NCI-H2227 (cell line): ENCODE results near the gene MAP7D1.
"Not testable (repeated sequence)": the region's sequence is repeated elsewhere in the genome, so short reads cannot be mapped to it uniquely, and the experiment has no call there.

ENCODE experiments used
- DNase-seq: peaks from one replicate; lab custom pipeline; 2025; ENCODE audit not compliant: unreplicated experiment; lab: John Stamatoyannopoulos, UW

The MAP7D1 gene

DNA sequence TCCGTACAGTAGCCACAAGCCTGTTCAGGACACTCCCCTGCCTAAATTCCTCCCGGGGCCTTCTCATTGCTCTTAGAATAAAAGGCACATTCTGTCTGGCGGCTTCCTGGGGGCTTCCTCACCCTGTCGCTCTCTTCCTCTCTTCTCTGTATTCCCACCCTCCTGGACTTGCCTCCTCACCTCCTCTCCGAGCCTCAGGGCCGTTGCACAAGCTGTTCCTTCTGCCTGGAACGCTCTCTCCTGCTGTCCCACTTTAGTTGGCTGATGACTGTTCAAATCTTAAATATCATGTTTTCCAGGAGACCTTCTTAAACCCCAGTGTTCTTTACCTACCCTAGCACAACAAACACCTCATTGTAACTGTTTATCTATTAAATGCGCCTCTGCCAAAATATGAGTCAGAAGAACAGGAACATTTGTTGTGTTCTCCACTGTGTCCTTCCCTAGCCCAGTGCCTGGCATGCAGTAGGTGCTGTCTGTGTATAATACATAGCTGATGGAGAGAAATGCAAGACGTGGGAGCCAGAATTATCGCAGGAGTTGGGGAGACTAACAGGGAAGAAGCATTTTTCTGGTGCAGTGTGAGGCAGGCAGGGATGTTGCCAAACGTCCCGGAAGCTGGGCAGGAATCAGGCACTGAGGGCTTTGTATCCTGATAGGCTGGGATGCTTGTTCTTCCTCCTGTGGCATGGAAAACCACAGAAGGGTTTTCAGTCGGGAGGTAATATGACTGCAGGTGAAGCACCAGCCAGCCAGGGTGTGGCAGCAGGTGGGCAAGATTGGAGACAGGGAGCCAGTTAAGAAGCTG lies 44.2 kb downstream of the MAP7D1 start:
- DNase-seq, result no peak

- no peak for DNase-seq
Observed at GRCh38 chr1:36203027-36203553, 47.1 kb downstream of the MAP7D1 start.

DNA sequence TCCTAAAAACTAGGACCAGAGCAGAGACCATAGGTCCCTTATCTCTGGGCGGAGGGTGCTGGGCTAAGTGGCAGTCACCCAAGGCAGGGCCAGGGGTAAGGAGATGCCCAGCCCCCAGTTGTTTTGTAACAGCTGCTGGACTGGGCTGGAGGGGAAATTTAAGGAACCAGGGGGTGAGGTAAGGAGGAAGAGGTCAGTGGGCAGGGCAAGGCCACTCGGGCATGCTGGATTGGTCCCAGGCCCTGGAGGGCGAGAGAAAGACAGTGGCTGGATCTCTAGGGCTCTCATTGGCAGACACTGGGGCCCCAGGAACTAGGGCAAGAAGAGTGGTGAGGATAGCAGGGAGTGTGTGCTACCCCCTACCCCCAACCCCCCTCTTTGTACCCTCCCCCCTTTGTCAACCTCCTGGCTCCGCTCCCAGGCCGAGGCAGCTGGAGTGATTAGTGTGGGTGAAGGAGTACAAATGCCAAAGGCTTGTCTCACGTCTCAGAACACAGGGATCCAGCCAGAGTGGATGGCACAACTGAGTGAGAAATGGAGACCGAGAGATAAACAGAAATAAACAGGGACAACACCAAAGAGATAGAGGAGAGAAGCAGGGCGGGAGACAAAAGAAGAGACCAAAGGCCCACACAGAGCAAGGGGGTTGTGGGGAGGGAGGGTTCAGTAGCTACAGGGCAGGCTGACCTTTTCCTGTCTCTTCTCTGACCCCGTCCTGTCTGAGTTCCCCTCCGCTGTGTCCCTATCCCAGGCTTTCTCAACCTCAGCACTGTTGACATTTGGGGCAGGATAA lies 47.8 kb downstream of the MAP7D1 start:
- DNase-seq, result peak; percentile 10

DNA sequence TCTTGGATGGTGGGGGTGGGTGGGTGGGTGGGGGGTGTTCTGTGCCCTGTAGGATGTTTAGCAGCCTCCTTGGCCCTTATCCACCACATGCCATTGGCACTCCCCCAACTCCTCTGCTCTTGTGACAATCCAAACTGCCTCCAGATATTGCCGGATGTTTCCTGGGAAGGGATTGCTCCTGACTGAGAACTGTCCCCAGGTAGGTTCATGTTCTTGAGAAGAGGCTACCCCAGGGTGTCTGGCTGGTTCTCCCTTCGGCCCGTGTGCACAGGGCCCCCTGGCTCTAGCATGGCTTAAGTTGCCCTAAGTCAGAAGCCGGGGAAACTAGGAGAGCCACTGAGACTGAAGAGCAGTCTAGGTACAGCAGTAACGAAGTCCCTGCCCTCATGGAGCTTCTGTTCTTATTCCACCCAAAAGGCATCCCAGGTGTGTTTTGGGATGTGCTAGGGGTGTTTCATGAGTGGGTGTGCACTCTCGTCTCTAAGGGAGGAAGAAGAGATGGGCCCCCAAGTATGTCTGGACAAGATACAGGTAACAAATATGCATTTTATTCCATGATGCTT lies 48.5 kb downstream of the MAP7D1 start:
- DNase-seq, result no peak

- DNase-seq, result no peak
Observed at GRCh38 chr1:36206323-36206858, 50.4 kb downstream of the MAP7D1 start.

GRCh38 chr1:36207339-36207738 lies 51.4 kb downstream of the MAP7D1 start:
- DNase-seq, result no peak

GRCh38 chr1:36208978-36209703 lies 53.2 kb downstream of the MAP7D1 start:
- no peak for DNase-seq

DNA sequence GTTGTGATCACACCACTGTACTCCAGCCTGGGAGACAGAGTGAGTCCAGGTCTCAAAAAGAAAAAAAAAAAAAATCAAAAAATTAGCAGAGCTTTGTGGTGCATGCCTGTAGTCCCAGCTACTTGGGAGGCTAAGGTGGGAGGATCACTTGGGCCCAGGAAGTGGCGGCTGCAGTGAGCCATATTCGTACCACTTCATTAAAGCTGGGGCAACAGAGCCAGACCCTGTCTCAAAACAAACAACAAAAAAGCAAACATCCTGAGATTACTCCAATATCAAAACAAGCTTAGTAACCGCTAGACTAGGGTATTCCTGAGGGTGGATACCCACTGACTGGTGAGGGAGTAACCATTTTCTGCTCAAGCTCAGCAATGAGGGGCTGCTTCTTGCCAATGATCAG lies 55.3 kb downstream of the MAP7D1 start:
- no peak for DNase-seq

GRCh38 chr1:36211841-36212240 lies 55.9 kb downstream of the MAP7D1 start:
- DNase-seq, result no peak

DNA sequence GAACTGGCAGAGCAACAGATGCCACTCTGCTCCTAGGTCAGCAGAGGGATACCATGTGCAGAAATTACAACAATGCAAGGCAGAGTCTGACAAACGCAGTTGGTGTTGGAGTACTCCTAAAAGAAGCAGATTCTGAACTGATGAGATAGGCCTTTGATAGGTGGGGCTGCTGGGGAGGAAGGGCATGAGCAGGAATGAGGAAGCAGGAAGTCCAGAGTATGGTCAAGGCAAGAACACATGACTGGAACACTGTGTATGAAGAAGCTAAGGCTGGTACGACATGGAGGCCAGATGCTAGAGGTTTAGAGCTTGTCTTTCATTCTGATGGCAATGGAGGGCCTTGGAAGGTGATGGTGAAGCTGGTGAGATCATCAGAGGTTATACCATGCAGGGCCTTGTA lies 56.8 kb downstream of the MAP7D1 start:
- DNase-seq, result no peak

DNA sequence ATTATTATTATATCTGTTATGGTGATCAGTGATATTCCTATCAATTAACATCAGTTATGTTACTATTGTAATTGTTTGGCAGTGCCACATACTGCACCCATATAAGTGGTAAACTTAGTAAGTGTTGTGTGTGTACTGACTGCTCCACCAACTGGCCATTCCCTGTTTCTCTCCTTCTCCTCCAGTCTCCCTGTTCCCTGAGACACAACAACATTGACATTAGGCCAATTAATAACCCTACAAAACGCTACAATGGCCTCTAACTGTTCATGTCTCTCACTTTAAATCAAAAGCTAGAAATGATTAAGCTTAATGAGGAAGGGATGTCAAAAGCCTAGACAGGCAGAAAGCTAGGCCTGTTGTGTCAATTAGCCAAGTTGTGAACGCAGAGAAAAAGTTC lies 61.7 kb downstream of the MAP7D1 start:
- DNase-seq, result no peak

- not testable (repeated sequence) for DNase-seq
Observed at GRCh38 chr1:36221901-36222300, 65.9 kb downstream of the MAP7D1 start.

GRCh38 chr1:36222481-36223380 lies 66.8 kb downstream of the MAP7D1 start:
- DNase-seq, result peak; percentile 52

- peak; percentile 61 for DNase-seq
Observed at GRCh38 chr1:36223381-36223995, 67.5 kb downstream of the MAP7D1 start.

GRCh38 chr1:36223996-36224536 lies 68.1 kb downstream of the MAP7D1 start, which contains the start of gene THRAP3:
THRAP3 (plus strand) TSS chr1:36224443; CDS start chr1:36282564, 58,121 bp downstream.
- DNase-seq, result peak; percentile 100

DNA sequence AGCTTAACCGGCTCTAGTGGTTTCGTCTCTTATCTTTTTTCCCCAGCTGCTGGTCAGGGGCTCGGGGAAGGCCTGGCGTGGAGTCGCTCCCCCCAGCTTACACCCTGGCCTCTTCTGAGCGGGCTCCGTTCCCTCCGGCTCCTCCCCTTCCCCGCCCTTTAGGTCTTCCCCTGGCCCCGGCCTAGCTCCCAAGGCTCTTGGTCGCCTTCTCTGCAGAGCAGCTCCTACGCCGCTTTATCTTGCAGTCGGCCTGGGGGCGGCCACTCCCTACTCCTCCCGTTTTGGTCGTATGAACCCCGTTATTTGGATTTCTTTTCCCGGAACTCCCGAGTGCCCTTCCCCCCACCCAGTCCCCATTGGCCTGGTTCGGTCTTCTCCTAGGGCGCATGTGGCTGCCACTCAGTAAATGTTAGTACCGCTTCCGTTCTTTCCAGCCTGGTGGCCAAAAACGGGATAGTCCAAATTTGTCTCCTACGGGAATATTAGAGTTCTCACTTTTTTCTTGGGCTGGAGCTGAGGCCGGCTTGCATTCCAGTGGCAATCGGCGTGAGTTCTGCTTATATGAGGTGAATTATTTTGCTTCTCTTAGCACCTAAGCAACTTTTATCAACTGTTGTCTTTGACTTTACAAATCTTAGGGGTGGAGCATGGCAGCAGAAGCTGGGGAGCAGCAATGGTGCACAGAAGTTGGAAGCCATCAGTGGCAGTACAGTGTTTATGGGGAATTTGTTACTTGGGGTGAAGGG lies 68.8 kb downstream of the MAP7D1 start:
- peak; percentile 89 for DNase-seq

DNA sequence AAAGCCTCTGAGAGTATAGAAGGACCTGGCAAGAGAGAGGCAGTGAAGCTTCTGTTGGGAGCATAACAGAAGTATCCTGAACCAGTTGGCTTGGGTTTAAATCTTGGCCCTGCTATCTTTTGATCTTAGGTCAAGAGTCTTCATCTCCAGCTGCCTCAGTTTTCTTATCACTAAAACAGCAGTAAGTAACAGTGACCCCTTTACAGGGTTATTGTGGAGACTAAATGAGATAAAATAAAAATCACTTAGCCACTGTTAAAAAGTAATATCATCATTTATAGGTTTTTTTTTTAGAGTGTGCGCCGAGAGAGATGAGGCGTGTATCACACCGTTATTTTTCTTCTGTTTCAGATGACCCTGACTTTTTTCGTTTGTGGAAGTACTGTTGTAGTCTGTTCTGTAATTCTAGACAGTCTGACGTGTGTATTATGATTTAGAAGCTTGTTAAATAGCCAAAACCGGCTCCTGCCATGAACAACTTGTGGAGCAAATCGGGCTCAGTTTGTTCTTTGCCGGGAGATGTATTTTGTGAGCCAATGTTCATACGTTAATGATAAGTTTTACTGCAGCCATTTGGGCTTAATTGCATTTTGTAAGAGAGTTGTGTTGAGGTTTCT lies 69.4 kb downstream of the MAP7D1 start:
- no peak for DNase-seq

- DNase-seq, result not testable (repeated sequence)
Observed at GRCh38 chr1:36230279-36230678, 74.3 kb downstream of the MAP7D1 start.
